ENCODE measurements around the gene TBL1X.
"Not testable (repeated sequence)": the region's sequence is repeated elsewhere in the genome, so short reads cannot be mapped to it uniquely, and the experiment has no call there.

The TBL1X gene

DNA sequence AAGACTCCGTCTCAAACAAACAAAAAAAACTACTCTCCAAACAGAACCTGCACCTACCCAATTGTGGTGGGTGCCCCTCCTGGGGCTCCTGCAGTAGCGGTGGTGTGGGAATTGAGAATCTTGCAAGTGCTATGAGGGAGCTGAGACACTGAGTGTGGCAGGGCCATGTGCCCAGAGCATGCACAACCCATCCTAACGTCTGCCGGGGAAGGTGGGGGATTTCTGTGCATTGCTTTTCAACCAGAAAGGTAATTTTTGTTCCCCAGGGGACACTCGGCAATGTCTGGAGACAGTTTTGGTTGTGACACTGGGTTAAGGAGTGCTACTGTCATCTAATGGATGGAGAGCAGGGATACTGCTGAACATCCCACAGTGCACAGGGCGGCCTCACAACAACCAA lies 35.7 kb downstream of the TBL1X start:
- no peak for DNase-seq

DNA sequence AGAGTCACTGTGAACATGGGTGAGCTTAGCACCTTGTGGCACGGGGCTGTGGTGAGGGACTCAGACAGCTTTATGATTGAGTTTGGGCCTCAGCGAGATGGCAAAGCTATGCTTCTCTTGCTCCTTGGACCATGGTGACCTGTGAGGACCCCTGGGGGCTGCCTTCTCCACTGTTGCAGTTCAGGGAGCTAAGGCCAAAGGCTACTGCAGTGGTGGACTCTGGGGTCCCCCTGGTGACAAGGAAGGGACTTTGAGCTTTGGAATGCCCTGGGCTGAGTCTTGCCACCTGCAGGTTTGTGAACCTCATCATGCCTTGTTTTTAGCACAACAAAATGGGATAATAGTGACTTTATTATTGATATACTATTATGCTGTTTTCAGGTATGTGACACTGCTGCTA lies 36.5 kb downstream of the TBL1X start:
- DNase-seq: no peak

DNA sequence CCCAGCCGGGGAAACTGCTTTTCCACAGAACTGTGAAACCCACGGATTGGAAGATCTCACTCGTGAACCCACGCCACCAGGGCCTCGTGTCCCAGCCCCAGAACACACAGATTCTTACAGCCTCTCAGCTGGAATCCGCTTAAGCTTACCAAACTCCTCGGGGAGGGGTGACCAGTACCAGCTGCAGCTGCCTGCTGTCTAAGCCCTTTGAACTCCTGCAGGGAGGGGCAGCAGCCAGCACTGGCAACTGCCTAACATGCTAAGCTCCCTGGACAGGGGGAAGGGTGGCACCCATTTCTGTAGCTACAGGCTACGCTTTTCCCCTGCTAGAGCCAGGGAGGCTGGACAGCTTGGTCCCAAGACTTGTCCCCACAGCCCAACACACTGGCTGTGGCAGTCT lies 38.4 kb downstream of the TBL1X start:
- DNase-seq: no peak

DNA sequence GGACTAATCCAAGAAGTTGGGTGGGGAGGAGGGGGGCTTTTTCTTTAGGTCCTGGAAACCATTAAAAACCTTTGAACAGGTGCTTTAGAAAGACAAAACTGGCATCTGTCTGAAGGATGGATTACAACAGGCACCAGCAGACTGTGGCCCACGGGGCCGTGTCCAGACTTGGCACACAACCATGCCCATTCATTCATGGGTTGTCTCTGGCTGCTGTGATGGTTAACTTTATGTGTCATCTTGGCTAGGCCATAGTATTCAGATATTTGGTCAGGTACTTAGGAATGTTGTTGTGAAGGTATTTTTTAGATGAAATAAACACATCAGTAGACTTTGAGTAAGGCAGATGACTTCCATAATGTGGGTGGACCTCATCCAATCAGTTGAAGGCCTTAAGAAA lies 45.5 kb downstream of the TBL1X start:
- DNase-seq: no peak

DNA sequence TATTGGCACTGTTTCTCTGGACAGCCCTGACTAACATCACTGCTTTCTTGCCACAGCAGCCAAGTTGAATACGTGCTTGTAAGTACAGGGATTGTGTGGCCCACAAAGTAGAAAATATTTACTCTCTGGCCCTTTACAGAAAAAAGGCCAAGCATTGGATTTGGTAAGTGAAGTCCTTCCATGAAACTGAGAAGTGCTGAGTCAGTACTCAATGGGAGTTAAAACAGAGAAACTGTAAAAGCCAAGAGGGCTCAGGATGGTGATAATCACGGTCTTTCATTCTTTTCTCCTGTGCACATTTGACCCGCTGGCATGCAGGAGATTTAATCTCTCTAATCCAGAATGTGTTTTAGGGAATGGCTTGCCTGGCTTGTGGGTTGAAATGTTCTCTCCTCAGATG lies 46.1 kb downstream of the TBL1X start:
- DNase-seq: no peak

DNA sequence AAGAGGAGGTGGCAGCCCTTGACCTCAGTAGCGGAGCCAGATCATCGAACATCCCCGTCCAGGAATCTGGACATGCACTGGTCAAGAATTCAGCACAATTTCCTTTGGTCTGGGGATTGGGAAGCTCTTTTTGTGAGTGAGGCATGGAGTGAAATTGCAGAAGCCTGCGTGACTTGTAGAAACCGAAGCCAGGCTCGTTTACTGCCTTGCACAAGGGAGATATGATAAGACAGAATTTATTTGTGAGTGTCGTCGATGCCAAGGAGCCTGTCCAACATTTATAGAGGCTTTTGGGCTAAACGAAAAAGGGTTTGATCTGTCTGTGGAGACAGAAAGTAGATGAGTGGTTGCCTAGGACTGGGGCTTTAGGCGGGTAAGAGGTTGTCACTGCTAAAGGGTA lies 50.6 kb downstream of the TBL1X start:
- no peak for DNase-seq

DNA sequence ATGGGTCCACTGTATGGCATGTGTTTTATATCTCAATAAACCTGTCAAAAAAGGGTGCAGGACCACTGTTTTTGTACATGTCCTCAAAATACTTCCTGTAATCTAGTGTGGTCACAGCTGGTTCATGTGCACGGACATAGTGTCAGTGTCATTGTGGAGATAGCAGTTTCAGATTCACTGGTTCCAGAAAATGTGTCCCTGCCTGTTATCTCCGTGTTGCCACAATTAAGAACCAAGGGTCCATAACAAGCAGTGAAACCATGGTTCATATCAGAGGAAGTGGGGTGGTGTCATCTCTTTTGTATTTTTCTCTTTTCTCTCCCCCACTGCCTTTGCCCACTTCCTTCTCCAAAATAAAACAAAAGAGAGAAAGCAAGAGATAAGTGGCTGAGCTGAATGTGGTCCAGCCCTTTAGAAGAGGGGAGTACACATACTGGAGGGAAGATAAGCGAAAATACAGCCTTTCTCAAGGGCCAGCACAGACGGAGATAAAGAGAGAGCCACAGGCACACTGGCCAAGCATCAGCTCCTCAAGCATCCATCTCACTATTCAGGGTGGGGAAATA lies 51.2 kb downstream of the TBL1X start:
- DNase-seq: peak; percentile 31 to 48

DNA sequence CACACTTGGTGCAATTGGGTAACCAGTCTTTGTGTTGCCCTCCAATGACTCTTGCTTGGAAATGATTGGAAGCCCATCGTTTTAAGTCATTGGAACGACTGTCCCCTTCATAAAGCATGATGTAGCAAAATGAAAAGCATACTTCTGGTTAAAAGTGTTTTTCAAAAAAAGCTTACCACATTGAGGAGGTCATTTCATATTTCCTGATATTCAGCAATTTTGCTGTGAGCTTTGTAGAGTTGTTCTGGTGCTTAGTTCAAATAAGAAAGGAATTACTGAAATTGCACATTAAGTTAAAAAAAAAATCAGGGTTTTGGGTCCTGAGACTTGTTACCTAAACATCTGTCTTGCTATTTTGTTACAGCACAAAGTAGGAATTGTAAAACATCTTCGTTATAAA lies 51.8 kb downstream of the TBL1X start:
- DNase-seq: no peak

DNA sequence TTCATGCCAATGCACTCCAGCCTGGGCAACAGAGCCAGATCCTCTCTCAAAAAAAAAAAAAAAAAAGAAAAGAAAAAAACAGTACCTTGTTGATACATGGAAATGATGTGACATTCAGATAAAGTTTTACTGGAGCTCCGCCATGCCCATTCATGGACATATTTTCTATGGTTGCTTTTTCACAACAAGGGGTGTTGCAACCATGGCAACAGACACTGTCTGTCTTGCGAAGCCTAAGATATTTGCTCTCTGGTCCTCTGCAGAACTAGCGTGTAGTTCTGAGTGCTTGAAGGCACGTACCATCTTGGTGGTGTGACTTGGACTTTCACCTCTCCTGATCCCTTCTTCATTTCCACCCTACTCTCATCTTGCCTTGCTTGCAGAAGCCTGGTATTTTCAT lies 53.2 kb downstream of the TBL1X start:
- DNase-seq: no peak

DNA sequence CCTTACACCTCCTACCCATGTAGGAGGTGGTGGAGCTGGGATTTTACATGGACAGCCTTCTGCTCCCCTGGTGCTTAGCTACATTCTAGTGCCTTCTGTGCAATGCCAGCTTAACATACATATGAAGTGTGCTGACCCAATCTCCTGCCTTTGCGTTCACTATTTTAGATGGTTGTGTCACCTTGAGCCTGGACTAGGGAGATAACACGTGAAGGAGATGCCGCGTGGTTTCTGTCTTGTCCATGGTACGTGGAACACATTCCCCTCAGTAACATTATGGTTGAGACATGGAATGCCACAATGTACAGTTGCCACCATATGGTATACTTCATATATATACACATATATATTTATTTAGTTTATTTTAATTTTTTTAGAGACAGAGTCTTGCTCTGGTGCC lies 54.0 kb downstream of the TBL1X start:
- DNase-seq: no peak

DNA sequence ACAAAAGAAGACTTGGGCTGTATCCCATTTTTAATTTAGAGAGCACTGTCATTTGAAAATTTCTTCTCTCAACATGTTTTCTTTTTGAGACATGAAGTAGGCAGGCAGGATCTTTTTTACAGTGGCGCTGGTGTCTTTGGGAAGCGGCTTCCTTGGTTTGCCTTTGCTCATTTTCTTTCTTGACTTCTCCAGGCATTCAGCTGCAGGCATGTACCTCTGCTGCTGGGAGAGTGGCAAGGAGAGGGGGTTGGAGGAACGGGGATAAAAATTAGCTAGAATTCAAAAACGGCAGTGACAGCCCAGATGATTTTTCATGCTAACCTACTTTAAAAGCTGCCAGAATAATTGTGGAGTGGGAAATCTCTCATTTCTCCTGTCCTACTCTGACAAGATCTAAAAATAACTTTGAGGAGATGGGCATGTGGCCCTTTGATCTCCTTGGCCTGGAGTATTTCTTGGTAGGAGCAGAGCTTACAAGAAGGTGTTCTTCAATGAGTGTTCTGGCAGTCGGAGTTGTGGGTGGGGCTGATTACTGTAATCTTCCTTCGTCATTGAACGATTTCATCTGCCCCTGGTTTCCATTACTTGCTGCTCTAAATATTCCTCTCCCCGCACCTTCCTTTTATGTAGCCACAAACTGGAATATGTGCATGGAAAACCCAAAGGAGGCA lies 54.8 kb downstream of the TBL1X start:
- no peak for DNase-seq

DNA sequence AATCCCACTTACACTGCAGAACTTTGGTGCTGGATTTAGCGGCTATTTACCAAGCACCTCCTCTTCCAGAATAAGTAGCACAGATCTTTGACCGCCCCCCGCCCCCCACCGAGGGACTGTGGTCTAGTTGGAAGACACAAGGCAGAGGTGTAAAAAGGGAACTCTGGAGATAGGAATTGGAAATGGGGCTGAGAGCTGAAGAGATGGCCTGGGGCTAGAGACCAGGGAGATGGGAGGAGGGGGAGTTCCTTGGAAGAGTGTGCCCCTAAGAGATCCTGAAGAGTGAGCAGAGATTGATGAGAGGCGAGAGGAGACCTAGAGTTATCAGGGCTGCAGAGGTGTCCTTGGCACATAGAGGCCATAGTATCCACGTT lies 55.3 kb downstream of the TBL1X start:
- no peak for DNase-seq

DNA sequence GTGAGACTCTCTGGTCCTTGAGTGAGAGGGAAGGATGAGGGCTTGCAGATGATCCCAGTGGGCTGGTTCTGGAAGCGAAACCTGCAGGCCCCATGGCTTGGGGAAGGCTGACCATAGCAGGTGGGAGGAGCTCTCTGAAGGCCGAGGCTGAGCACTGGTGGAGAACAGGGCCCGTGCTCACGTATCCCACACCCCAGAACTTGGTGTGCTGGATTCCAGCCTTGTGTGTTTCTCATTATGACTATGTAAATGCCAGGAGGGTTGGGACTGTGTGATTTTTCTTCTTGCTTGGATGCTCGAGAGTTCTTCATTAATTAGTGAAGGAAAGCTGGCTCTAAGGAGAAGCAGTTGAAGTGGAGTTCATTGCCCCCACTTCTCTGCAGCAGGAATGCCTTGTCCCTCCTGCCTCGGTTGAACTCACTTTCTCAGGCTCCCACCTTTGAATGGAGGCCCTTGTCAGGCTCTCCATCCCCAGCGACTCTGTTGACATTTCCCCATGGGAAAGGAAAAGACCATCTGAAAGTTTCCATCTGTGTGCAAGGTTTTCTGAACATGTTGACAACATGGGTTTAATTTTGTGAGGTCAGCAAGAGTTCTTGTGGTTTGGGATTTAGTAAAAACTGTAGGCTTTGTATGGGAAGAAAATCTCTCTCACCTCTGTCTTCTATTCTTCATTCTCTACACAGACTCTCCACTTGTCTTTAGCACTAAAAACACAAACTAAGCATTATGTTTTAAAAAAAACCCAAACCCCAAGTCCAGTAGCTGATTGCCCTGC lies 57.7 kb downstream of the TBL1X start:
- no peak for DNase-seq

DNA sequence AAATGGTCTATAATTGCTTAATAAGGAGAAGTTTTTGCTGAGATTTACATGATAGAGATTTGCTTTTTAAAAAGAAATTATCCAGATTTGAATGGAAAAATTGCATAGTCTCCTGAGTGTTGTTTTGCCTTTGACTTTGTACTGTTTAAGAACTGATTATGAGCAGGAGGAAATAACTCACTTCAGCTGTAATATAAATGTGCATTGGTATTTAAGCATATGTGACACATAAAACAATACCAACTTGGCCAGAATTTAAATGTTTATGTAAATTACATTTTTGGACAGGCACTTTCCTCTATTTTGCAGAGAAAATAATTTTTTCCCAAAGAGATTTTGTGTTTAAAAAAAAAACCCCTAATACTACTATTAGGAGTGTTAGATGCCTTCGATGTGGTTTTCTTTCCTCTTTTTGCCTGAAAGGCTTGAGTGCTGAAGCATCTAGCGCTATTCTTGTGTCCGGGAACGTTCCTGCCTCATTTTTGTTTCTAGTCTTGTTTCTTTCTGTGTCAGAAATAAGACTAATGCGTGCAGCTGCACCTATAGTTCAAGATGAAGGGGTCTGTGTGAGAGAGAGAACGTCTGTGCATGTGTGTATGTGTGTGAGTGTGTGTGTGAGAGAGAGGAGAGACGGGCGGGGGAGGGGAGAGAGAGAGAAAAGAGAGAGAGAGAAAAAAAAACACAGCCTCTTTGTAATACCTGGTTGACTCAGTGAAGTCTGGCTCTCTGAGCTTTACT lies 60.8 kb downstream of the TBL1X start:
- DNase-seq: no peak

DNA sequence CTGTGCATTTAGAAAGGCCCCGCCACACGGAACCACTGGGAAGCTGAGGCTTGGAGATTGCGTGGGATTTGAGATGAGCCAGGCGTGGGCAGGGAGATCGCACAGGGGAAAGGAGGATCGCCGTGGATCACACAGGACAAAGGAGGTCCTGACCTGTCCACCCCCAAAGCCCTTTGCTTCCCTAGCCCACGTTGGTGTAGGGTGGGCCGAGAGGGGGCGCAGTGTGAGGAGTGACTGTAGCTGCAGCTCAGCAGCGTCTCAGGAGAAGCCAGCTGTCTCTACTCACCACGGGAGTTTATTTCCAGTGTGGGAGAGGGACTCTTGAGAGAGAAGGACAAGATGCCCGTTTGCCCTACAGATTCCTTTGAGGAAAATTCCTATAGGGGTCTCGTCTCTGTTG lies 62.1 kb downstream of the TBL1X start:
- DNase-seq: no peak

DNA sequence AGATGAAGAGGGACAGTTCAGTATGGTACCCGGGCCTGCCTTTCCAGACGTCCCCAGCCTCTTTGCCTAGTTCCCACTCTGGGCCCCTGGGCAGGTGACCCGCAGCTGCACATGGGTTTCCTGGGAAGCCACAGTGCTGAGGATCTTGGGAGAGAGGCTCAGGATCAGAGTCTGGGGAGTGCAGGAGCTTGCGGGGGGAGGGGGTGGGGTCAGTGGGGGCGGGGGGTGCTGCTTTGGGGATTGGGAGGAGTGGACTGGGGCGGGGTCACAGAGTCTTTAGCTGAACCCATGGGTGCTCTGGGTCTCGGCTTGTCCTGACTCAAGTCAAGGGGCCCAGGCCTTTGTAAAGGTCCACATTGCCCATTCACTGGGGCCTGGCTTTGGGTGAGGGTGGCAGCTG lies 63.6 kb downstream of the TBL1X start:
- DNase-seq: no peak

DNA sequence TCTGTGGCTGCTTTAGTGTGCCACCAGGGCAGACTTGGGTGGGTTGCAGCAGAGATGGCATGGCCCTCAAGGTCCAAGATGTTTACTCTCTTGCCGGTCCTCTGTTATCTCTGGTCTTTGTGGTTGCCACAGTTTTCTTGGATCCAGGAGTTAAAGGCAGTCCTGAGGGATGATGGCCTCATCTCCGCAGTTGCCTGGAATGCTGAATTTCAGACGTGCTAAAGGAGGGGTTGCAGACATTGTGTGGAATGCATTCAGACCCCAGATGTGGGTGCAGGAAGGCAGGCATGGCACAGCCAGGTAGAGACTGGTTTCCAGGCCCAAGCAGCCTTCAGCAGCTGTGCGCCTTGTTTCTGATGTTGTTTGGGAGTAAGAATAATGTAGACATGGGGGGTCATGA lies 64.4 kb downstream of the TBL1X start:
- DNase-seq: no peak

DNA sequence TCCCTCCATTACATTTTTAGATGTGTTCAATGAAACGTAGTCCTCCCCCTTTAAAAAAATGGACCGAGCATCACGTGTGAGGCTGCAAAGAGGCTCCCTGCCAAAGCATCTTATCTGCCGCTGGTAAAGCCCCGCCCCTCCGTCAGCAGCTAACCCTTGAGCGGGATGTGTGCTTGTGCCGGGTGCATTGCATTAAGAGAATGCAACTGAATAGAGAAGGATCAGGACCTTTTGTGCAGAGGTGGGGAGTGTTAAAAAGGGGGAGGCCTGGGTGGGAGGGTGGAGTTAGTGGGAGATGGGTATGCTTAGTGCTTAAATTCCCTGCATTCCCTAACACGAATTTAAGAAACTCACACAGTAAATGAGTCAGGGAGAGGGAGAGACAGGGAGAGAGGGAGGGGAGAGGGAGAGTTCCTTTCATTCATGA lies 66.0 kb downstream of the TBL1X start:
- peak; percentile 23 to 36 for DNase-seq

DNA sequence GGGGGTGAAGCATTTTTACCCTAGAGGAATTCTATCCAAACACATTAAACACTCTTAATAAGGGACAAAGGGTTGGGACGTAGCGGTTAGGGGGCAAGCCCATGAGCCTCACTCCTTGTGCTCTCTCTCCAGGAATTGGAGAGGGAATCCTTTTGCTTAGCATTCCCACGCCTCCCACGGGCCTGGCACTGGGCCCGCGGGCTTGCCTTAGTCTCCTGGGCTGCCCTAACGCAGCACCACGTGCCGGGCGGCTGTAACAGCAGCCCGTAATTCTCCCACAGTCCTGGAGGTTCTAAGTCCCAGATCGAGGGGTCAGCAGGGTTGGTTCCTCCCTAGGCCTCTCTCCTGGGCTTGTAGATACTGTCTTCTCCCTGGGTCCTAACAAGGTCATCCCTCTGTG lies 67.5 kb downstream of the TBL1X start:
- no peak for DNase-seq

DNA sequence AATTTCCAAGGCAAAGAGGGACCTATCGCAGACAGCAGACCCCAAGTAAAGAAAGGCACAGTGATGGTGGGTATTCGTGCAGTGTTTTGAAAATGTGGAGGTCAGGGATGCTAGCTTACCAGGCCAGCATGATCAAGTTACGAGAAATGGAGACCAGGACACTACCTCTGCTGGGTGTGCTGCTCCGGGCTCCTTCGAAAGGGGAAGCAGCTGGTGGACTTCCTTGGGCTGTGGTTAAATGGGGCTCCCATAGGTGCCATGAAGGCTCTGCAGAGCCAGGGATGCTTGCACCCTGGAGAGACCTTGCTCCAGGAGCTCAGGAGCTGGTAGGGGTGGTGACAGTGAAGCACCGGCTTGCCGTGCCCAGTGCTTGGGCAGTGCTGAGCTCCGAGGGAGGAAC lies 68.8 kb downstream of the TBL1X start:
- DNase-seq: peak; percentile 49 to 50

DNA sequence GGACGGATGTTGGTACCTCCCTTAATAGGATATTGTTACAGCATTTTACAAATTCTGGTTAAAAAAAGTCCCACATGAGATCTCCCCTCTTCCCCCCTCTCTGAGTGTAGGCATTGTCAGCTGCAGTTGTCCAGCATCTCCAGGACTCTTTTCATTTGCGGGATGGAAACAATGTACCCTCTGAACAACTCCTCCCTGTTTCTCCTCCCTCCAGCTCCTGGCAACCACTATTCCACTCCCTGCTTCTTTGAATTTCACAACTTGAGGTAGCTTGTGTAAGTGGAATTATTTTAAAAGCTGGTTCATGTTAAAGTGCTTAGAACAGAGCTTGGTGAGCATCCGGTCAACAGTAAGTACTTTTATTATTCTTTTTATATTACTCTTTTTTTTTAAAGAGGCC lies 69.8 kb downstream of the TBL1X start:
- DNase-seq: no peak

DNA sequence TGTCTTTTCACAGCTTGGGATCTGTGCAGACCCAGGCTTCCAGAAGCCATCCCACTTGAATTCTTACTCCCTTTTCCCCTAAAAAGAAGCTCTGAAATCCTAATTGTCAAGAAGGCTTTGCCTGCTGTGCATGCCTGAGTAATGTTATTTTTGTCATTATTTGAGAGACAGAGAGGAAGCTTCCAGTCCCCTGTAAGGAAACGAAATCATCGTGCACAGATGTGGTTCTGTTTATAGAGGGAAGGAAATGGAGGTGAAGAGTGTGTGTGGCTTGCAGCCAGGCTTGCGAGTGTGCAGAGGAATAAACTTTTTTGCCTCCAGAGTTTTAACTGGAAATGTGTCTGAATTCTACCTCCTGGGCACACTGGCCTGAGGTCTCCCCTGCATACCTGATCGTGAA lies 70.2 kb downstream of the TBL1X start:
- DNase-seq: peak; percentile 32 to 36

DNA sequence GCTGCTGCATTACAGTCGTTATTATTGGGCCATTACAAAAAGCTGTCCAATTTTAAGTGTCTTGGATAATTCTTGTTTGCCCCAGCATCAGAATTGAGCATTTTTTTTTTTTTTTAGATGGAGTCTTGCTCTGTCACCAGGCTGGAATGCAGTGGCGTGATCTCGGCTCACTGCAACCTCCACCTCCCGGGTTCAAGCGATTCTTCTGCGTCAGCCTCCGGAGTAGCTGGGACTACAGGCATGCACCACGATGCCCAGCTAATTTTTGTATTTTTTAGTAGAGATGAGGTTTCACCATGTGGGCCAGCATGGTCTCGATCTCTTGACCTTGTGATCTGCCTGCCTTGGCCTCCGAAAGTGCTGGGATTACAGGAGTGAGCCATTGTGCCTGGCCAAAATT lies 71.3 kb downstream of the TBL1X start:
- not testable (repeated sequence) for DNase-seq

DNA sequence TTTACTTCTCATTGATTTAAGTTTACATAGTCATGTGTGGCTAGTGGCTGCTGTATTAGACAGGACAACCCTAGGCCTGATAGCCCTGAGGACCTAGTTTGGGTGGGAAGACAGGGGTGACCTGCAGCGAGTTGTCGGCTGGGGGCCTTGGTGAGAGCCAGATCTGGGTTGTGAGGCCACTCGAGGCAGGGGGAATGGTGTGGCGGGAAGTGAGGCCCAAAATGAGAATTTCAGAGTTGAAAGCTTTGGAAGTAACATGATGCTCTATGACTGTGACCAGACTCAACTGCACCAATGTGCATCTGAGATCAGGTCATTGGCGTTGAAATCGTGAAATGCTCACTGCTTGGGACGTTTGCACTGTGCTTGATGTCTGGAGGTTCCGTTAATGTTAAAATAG lies 72.9 kb downstream of the TBL1X start:
- DNase-seq: no peak

Data from Kasumi-1 (cell line).